DMS53 (cell line): Measurements from ENCODE around the gene CDH4.

Experiments
- DNase-seq: peaks from one replicate; lab custom pipeline; 2025; lab: John Stamatoyannopoulos, UW

CDH4 gene

GRCh38 chr20:61790116-61790827 is 538.2 kb downstream of the CDH4 start:
- no peak for DNase-seq

- DNase-seq: no peak
Measured at GRCh38 chr20:61791995-61792394, 539.9 kb downstream of the CDH4 start.

DNA sequence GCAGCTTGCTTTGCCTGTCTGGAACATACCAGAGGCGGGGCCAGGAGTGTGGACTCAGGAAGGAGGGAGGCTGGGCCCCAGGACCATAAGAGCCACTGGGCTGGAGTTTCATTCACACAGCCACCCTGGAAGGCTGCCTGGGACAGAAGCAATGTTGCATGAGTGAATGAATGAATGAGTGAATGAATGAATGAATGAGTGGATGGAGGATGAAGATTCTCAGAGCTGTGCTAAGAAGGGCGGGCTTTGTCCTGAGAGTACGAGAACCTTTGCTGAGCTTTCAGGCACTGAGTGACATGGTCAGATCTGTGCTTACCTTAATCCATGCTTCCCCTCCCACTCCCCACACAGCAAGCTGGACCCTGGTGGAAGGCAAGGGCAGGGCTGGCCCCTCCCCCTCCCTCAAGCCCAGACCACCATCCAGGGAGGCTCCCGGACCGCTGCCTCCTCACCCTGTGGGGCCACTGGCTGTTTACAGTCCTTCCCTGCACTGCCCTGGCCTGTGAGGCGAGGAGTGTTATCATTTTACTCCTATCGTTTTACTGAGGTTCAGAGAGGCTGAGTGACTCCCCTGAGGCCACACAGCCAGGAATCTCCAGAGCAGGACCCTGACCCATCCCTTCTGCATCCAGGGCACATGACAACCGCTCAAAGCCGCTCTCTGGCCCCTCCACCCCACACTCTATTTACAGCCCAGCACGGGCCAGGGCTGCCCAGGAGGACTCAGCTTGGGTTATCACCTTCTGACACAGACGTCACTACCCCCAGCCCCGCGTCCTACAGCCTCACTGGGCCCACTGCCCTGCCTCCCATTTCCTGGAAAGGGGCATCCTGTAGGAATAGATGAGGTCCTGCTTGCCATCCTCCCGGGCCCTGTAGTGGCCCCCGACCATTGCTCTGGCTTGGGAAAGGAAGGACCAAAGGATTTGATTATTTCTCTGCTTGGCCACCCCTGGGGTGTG is 543.9 kb downstream of the CDH4 start:
- no peak for DNase-seq

DNA sequence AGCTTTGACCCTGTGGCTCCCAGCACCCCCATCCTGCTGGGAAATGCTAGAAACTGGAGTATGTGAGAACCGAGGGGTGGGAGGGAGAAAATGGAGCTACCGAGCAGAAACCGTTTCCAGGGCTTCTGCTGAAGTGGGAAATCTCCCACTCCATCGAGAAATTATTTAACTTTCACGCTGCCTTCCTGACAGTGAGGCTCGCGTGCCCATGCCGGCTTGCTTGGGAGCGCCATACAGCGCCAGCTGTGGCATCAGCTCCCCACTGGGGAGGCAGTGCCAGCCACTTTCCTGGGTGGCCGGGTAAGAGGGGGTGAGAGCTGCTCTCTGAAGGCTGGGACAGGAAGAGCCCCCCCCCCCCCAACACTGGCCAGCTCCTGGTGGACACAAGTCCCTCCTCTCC is 544.7 kb downstream of the CDH4 start:
- DNase-seq: no peak

DNA sequence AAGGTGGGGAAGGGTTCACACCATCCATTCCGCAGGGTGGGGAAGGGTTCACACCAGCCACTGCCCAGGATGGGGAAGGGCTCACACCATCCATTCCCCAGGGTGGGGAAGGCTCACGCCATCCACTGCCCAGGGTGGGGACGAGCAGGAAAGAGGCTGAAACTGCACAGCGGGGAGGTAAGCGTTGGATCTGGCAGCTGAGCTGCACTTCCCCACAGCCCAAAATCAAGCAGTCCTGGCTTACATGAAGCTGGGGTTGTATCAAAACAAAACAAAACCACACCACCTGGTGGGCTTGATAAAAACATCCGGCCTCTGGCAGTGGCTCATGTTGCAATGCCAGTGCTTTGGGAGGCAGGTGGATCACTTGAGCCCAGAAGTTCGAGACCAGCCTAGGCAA is 545.1 kb downstream of the CDH4 start:
- no peak for DNase-seq

- no peak for DNase-seq
Measured at GRCh38 chr20:61797971-61798411, 545.9 kb downstream of the CDH4 start.

DNA sequence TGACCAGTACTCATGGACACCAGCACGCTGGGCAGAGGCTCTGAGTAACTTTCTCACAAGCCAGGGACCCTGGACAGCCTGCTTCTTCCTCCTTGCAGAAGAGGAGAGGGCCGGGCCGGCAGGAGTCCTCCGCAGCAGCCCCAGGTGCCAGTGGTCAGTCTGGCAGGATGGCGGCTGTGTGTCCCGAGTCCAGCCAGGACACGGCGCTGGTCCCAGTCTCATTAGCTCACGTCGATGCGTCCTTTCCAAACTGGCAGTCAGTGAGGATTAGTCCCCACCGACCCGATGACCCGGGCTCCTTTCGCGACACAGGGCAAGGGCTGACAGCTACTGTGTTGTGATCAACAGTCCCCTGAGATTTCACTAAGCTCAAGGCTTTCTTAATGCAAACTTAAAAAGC is 546.6 kb downstream of the CDH4 start:
- DNase-seq: no peak

DNA sequence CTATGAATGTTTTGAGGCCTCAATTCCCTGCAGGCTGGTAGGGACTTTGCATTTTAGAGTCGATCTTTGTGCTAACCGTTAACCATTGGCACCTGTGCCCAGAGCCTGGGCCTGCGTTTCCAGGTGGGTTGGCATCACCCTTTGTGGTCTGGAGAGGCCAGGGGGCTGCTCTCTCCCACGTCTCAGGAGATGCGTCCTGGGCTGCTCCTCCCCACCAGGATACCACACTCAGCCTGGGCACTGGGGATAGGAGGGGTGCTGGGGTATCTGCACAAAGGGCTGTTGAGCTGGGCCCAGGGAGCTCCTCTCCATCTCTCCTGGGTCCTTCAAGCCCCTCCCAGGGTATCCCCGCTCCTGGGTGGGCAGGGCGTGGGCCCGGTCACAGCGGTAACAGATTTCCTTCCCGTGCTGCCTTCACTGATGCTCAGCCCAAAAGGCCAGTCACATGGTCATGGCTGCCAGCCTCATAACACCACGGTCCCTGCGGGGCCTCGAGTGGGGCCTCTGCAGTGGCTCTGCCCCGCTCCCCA is 547.4 kb downstream of the CDH4 start:
- no peak for DNase-seq

GRCh38 chr20:61799928-61800327 is 547.9 kb downstream of the CDH4 start:
- DNase-seq: no peak

GRCh38 chr20:61800359-61801064 is 548.5 kb downstream of the CDH4 start:
- DNase-seq: no peak

GRCh38 chr20:61801065-61801360 is 549.0 kb downstream of the CDH4 start:
- DNase-seq: no peak

DNA sequence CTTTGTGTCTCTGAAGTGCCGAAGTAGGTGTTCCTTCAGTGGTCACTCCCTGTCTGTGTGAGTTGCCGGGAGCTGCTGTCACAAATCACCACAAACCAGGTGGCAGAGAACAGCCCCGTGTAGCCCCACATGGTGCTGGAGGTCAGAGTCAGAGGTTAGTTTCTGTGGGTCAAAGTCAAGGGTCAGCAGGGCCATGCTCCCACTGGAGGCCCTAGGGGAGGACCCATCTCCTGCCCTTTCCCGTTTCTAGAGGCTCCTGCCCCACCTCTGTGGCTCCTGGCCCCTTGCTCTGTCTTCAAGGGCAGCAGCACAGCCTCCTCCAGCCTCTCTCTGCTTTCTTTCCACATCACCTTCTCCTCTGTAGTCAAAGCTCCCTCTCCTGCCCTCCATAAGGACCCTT is 549.4 kb downstream of the CDH4 start:
- DNase-seq: no peak

DNA sequence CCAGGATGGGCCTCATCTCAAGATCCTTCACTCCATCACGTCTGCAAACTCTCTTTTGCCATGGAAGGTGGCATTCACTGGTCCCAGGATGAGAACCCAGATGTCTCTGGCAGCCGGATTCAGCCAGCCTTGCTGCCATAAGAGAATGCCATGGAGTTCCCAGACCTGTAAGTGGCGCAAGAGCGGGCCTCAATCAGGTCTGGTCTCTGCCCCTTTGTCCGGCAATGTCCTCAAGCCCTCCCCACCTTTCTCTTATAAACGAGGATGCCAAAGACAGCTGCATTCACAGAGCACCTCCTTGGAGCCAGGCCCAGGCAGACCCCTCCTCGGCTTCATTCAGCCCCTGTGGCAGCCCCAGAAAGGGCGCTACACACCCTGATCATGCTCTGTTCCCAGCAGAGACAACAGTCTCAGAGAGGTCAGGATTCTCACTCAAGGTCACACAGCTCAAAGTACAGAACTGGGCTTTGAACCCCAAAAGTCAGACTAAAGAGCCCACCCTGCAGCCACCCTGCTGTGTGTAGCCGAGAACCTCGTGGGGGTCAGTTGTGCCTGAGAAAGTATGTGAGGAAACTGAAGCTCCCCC is 549.9 kb downstream of the CDH4 start:
- no peak for DNase-seq

DNA sequence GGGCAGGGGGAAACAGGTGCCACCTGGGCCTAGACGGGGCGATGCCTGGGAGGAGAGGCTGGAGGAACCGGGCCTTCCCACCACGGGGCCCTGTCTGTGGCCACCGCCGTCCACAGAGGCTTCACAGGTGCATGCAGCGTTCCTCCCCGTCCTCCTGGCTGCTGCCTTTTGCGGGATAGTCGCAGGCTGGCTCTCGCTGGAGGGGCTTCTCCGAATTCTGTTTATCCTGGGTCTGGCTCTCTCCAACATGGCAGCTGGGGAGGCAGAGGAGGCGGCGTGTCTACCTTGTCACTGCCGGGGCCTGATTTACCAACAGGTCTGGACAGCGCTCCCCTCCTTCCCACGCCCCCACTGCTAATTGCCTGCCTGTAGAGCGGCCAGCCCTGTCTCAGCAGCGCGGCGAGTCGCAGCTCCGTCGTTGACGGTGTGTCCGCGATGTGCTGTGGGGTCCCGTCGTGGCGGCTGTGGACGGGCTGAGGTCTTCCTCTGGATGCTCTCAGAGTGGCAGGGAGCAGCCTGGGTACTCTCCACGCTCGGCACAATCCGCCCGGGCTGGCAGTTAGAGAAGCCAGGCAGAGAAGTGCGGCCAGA is 550.8 kb downstream of the CDH4 start:
- no peak for DNase-seq

DNA sequence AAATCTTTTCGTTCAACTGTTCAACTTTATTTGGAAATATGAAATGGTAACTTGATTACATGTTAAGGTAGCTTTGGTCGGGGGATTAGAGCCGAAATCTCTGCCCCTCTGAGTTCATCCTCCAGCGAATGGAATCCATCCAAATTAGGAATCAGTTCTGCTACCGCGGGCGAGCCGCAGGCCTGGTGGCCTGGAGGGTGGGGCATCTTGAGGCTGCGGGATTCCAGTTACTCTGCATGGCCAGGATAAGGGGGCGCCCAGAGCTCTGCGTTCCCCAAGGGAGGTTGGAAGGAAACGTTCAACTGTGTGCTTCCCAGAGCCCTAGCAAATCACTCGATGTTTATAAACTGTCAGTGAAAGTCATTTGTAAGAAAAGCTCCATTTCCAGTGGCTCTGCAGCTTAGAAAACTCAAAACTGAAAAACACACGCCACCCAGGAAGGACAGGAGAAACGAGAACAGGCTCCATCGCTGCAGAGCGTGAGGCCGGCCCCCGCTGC is 551.4 kb downstream of the CDH4 start:
- no peak for DNase-seq

DNA sequence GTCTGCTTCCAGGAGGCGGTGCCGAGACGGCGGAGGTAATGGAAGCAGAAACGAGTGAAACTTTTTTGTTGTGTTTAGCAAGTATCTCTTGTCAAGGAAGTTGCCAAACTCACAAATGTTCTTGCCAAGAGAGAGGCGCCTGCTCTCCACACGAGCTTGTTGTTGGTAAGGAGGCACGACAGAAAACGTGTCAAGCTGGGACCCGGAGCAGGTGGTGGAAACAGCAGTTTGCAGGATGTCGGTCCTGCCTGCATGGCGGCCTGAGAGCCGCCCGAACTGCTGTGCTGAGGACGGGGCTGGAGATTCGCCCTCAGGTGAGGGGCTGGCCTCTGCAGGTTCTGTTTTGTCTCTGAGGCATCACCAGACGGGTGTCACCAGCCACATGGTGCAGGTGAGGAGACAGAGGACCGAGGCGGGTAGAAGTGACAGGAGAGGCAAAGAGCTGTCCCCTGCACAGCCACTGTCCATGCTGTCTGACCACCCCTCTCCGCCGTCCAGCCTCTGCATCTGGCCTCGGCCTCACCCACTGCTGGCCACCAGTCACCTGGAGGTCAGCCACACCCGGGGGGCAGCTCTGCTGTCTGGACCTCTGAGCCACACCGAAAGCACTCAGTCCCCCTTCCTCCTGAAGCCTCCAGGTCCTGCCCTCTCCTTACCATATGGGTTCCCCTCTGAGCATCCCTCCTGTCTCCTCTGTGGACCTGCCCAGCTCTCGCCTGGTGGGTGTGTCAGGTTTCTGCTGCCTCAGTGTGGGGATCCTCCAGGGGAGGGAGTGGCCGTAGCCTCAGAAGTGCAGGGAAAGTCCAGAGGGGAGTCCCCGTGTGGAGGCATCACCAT is 552.1 kb downstream of the CDH4 start:
- no peak for DNase-seq

GRCh38 chr20:61804752-61805295 is 552.8 kb downstream of the CDH4 start:
- DNase-seq: no peak

DNA sequence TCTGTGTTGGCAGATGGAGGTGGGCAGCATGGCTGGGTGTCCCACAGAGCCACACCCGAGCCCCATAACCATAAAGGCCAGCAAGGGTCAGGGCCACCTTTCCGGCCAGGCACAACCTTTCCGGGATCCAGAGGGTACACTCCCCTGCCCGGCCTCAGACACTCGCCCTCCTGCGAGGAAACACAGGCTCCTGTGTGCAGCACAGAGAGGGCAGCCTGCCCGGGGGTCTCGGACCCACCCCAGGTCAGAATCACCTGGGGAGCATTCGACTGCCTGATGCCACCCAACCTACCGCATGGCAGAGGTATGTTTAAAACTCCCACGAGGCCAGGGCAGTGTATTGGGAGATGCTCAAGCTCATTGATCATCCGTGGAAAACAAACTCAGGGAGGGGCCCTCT is 553.3 kb downstream of the CDH4 start:
- no peak for DNase-seq

DNA sequence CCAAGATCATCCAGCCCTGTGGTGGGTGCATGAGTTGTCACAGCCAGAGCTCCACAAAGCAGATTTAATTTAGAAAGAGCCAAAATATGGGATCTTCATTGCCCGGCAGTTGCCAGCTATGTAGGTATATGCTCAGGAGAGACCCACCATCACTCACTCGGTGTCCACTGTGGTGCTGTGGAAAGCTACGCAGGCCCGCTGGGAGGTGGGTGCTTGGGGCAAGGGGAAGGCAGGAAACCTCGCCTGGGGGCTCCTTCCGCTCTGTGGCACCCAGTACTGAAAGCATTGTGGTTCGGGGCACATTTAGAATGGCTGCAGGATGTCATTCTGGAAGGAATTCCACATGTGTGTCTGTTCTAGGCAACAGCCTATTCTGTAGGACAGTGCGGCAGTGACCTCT is 553.7 kb downstream of the CDH4 start:
- DNase-seq: no peak

GRCh38 chr20:61806314-61806713 is 554.3 kb downstream of the CDH4 start:
- DNase-seq: no peak
